HepG2 (cell line): ENCODE data around the gene PPFIA4. TPM values are rescaled to one million over a fixed set of nuclear protein-coding genes. Genes with fewer than 3 reads are reported as not detected.

ENCODE experiments used
- ATAC-seq: fragments of 200-7000 bp; cut with Tn5 transposase; 3 replicates; pipeline ENCODE4 v1.9.1; 2020; ENCODE audit warnings: mild to moderate bottlenecking, moderate library complexity
- BruUV-seq: library from RNA; stranded (reverse); fragments of 400-500 nt; replicated peaks from 2 replicates; lab custom pipeline; 2021; lab: Mats Ljungman, UMichigan
- CTCF ChIA-PET: fragments of 300-600 bp; formaldehyde crosslinking; extraction: SDS; loops from one replicate; lab custom pipeline; 2021; ENCODE audit warnings: low total read pairs, inconsistent platforms, low intra/inter-chr PET ratio; lab: Yijun Ruan, JAX
- POLR2A ChIA-PET: fragments of 350-600 bp; sonication (Branson Sonifier 250); formaldehyde crosslinking; loops from one replicate; lab custom pipeline; 2020; ENCODE audit warnings: antibody characterized with exemption, inconsistent platforms; lab: Yijun Ruan, JAX
- DNase-seq: peaks from one replicate; pipeline ENCODE4 v3.0.0-alpha.2; 2015; ENCODE audit warnings: low spot score
- FAIRE-seq: peaks from 3 replicates; lab custom pipeline; 2011; peaks lifted over from hg19 to GRCh38; lab: Jason Lieb, UNC
- H2AFZ ChIP-seq: one replicate; pipeline ENCODE4 v1.6.1; 2011; ENCODE audit warnings: low read length, inconsistent platforms
- H3K27ac ChIP-seq: fragments of 300-600 bp; 3 replicates; pipeline ENCODE4 v1.8.0; 2011; ENCODE audit warnings: mixed run types, mild to moderate bottlenecking, mixed read lengths, low read length, inconsistent platforms; ENCODE audit not compliant: insufficient read depth; ENCODE audit errors: extremely low read length
- H3K27me3 ChIP-seq, 2 experiments: fragments of 200-600 bp in 1 of 2; 2 replicates in 1 of 2; 3 replicates in 1 of 2; pipeline versions ENCODE4 v1.6.0 to v1.8.0; 2011; ENCODE audit warnings: low read length in 2 of 2, mild to moderate bottlenecking in 2 of 2, moderate library complexity in 2 of 2, inconsistent platforms in 1 of 2; ENCODE audit not compliant: insufficient read depth in 2 of 2, control insufficient read depth in 1 of 2
- H3K36me3 ChIP-seq, 2 experiments: fragments of 200-600 bp in 1 of 2; replicated peaks in 1 of 2; 2 replicates in 1 of 2; 3 replicates in 1 of 2; pipeline versions ENCODE4 v1.5.1 to v1.8.0; 2011; ENCODE audit warnings: low read length in 2 of 2, inconsistent platforms in 1 of 2; ENCODE audit not compliant: insufficient read depth in 2 of 2, control insufficient read depth in 1 of 2
- H3K4me1 ChIP-seq: 2 replicates; pipeline ENCODE4 v1.5.1; 2012; ENCODE audit warnings: low read length, inconsistent platforms; ENCODE audit not compliant: insufficient read depth
- H3K4me2 ChIP-seq: 2 replicates; pipeline ENCODE4 v1.6.0; 2011; ENCODE audit warnings: low read depth, low read length, inconsistent platforms
- H3K4me3 ChIP-seq, 3 experiments: fragments of 200-600 bp in 1 of 3; sonication (generic), shearing (Covaris generic) in 1 of 3; replicated peaks in 1 of 3; 2 replicates each; pipeline ENCODE4 v1.5.1; 2011 to 2016; ENCODE audit warnings: low read length in 3 of 3, inconsistent platforms in 2 of 3, low read depth in 2 of 3, mild to moderate bottlenecking in 2 of 3, control low read depth in 1 of 3, mixed read lengths in 1 of 3; ENCODE audit not compliant: insufficient read depth in 1 of 3
- H3K79me2 ChIP-seq: one replicate; pipeline ENCODE4 v1.6.1; 2011; ENCODE audit warnings: low read length, inconsistent platforms; ENCODE audit not compliant: insufficient read depth
- H3K9ac ChIP-seq: 2 replicates; pipeline ENCODE4 v1.6.0; 2011; ENCODE audit warnings: mild to moderate bottlenecking, low read depth, low read length, inconsistent platforms; ENCODE audit not compliant: insufficient read depth
- H3K9me3 ChIP-seq: 2 replicates; pipeline ENCODE4 v1.5.1; 2012; ENCODE audit warnings: mild to moderate bottlenecking, low read length
- H4K20me1 ChIP-seq: 2 replicates; pipeline ENCODE4 v1.6.0; 2011; ENCODE audit warnings: inconsistent platforms, mild to moderate bottlenecking, low read length, moderate library complexity; ENCODE audit not compliant: insufficient read depth
- PCBP2 ChIP-seq: fragments of 200-400 bp; formaldehyde crosslinking; optimal IDR thresholded peaks from 2 replicates; pipeline ENCODE3; 2018; ENCODE audit warnings: low read length, low read depth; ENCODE audit not compliant: poor library complexity, severe bottlenecking
- PRPF4 ChIP-seq: fragments of 200-400 bp; formaldehyde crosslinking; IDR thresholded peaks from 2 replicates; pipeline ENCODE4 v1.6.1; 2016; ENCODE audit warnings: low read length, low read depth; ENCODE audit not compliant: poor library complexity, severe bottlenecking
- RELA ChIP-seq: sonication (generic); formaldehyde crosslinking; IDR thresholded peaks from 2 replicates; pipeline ENCODE4 v1.4.0; 2020; ENCODE audit warnings: missing genetic modification reagents
- REXO4 ChIP-seq: sonication (generic); formaldehyde crosslinking; IDR thresholded peaks from 2 replicates; pipeline ENCODE4 v1.8.0; 2022; ENCODE audit warnings: missing genetic modification reagents, mild to moderate bottlenecking, borderline replicate concordance
- SRSF1 ChIP-seq: fragments of 200-400 bp; formaldehyde crosslinking; optimal IDR thresholded peaks from 2 replicates; pipeline ENCODE3; 2017; ENCODE audit warnings: mild to moderate bottlenecking, low read depth, low read length, moderate library complexity
- ZFP1 ChIP-seq: IDR thresholded peaks from 2 replicates; pipeline ENCODE4 v1.6.1; 2016
- ZNF230 ChIP-seq: sonication (generic); formaldehyde crosslinking; IDR thresholded peaks from 2 replicates; pipeline ENCODE4 v1.4.0; 2020; ENCODE audit warnings: mild to moderate bottlenecking, missing genetic modification reagents
- ZNF432 ChIP-seq: sonication (generic); formaldehyde crosslinking; IDR thresholded peaks from 2 replicates; pipeline ENCODE4 v1.5.0; 2020; ENCODE audit warnings: missing genetic modification reagents, mild to moderate bottlenecking, borderline replicate concordance
- ZNF737 ChIP-seq: sonication (generic); formaldehyde crosslinking; IDR thresholded peaks from 2 replicates; pipeline ENCODE4 v1.5.0; 2020; ENCODE audit warnings: missing genetic modification reagents, mild to moderate bottlenecking, borderline replicate concordance
- ZNF746 ChIP-seq: sonication (generic); formaldehyde crosslinking; IDR thresholded peaks from 2 replicates; pipeline ENCODE4 v1.8.0; 2022; ENCODE audit warnings: mild to moderate bottlenecking, missing genetic modification reagents
- WGBS: methylation state at CpG from one replicate; pipeline ENCODE4 v1.1.6; 2017; ENCODE audit warnings: low lambda C conversion rate; 5-methylcytosine and 5-hydroxymethylcytosine counted together
- in situ Hi-C: cut with HindIII; loops from 2 replicates; pipeline ENCODE4 v1.10.0; 2017; ENCODE audit warnings: low pct_unique_long_range_greater_than_20kb; ENCODE audit not compliant: extremely low pct_ligation_motif_present
- intact Hi-C: fragments of 100-400 bp; cut with micrococcal nuclease; formaldehyde crosslinking; loops from one replicate; pipeline ENCODE4 v1.10.0; 2022; ENCODE audit not compliant: unreplicated experiment
- polyA plus RNA-seq, 8 experiments: library from polyadenylated mRNA; depleted of rRNA in 3 of 8; stranded (reverse) in 7 of 8; unstranded in 1 of 8; fragments of >200 nt; fragmentation: Illumina TruSeq in 4 of 8; extraction: Trizol in 4 of 8; gene quantifications; 2 replicates each; pipeline versions ENCODE4 v1.2.1 to v1.2.3, GENCODE V29; 2011 to 2016; ENCODE audit warnings: low read depth in 4 of 8, missing spikeins in 1 of 8, mixed read lengths in 1 of 8; ENCODE audit not compliant: insufficient read depth in 1 of 8
- total RNA-seq, 5 experiments: library from RNA; depleted of rRNA; stranded (reverse); fragments of >200 nt; fragmentation: Illumina TruSeq; extraction: Trizol; gene quantifications; 2 replicates each; pipeline ENCODE4 v1.2.3, GENCODE V29; 2016; ENCODE audit warnings: low read depth in 1 of 5
- TF ChIP-seq, protein P1 (sequence below): sonication (generic); formaldehyde crosslinking; IDR thresholded peaks from 2 replicates; pipeline ENCODE4 v1.4.0; 2020; ENCODE audit warnings: missing genetic modification reagents
- TF ChIP-seq, protein P2 (sequence below): sonication (generic); formaldehyde crosslinking; IDR thresholded peaks from 2 replicates; pipeline ENCODE4 v1.5.0; 2020; ENCODE audit warnings: missing genetic modification reagents

PPFIA4 gene
- total and polyA plus RNA-seq, 2 of the 13 experiments (the other 11 are each of a cell fraction or from before 2014, with no cell fraction given) = 6.4 TPM; not detected in 1

DNA sequence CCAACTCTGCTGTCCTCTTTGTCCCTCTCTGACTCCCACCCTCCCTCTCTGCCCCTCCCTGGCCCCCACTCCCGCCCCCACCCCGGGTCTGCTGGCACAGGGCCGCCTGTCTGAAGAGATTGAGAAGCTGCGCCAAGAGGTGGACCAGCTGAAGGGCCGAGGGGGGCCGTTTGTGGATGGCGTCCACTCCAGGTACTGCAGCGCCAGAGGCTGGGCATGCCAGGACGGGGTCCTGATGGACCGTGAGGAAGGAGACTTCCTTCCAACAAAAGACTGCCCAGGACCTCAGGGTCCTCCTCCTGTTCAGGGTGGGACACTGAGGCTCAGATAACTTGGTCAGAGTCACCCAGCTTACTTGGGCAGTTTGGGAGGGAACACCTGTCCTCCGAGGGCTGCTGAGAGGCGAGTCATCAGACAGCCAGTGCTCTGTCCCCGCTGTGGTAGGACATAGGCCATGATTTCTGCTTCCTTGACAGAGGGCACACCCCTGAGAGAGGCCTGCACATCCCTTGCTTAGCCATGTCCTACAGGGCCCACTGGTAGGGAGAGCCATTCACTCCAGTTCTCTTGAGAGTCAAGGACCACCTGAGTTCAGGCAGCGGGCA is 23.4 kb downstream of the PPFIA4 start:
- Histone ChIP-seq H4K20me1 (no peaks in the 10 kb centered on the region), H3K79me2 (no peaks in the 10 kb centered on the region), H3K36me3 (no peaks in the 10 kb centered on the region), H3K9me3 (no peaks in the 10 kb centered on the region), H3K27ac (no peak overlapping the region), H2AFZ (no peak overlapping the region), H3K4me3 (no peak overlapping the region), H3K4me1 (no peaks in the 10 kb centered on the region), H3K27me3 (peaks cover 7 to 48% of the 10 kb centered on the region in 2 experiments), H3K9ac (no peak overlapping the region), H3K4me2 (no peak overlapping the region)
- ChIA-PET CTCF (no interaction called here), POLR2A (no interaction called here)
- TF ChIP-seq REXO4 (CRISPR knock-in tag) (no peak), ZNF230 (CRISPR knock-in tag) (no peak), PRPF4 (no peak), ZNF432 (CRISPR knock-in tag) (no peak), RELA (CRISPR knock-in tag) (no peak), PCBP2 (no peak), ZFP1 (CRISPR knock-in tag) (no peak), SRSF1 (no peak), ZNF746 (CRISPR knock-in tag) (no peak), ZNF737 (CRISPR knock-in tag) (no peak)
- TF ChIP-seq, protein P1, sequence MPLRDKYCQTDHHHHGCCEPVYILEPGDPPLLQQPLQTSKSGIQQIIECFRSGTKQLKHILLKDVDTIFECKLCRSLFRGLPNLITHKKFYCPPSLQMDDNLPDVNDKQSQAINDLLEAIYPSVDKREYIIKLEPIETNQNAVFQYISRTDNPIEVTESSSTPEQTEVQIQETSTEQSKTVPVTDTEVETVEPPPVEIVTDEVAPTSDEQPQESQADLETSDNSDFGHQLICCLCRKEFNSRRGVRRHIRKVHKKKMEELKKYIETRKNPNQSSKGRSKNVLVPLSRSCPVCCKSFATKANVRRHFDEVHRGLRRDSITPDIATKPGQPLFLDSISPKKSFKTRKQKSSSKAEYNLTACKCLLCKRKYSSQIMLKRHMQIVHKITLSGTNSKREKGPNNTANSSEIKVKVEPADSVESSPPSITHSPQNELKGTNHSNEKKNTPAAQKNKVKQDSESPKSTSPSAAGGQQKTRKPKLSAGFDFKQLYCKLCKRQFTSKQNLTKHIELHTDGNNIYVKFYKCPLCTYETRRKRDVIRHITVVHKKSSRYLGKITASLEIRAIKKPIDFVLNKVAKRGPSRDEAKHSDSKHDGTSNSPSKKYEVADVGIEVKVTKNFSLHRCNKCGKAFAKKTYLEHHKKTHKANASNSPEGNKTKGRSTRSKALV = no peak
- TF ChIP-seq, protein P2, sequence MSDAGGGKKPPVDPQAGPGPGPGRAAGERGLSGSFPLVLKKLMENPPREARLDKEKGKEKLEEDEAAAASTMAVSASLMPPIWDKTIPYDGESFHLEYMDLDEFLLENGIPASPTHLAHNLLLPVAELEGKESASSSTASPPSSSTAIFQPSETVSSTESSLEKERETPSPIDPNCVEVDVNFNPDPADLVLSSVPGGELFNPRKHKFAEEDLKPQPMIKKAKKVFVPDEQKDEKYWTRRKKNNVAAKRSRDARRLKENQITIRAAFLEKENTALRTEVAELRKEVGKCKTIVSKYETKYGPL = no peak
- intact Hi-C loops = no loop called here
- FAIRE-seq (no peak), ATAC-seq (no peak), DNase-seq (no peak)
- 31% methylated on average over 11 of the region's 14 CpGs for WGBS
- in situ Hi-C loops = no loop called here
- no TSS peak for BruUV-seq
